GM19395 (cell line): ENCODE results near the gene ZNF423.

Experiments used
- ATAC-seq: cut with Tn5 transposase; IDR thresholded peaks from one replicate; pipeline ENCODE4 v1.9.1; 2021; ENCODE audit warnings: mild to moderate bottlenecking, moderate library complexity; ENCODE audit not compliant: unreplicated experiment

The ZNF423 gene

GRCh38 chr16:49849037-49849753 is 6.7 kb downstream of the ZNF423 start:
- ATAC-seq = no peak

GRCh38 chr16:49848530-49848929 is 7.4 kb downstream of the ZNF423 start:
- ATAC-seq = no peak

GRCh38 chr16:49846800-49847199 is 9.1 kb downstream of the ZNF423 start:
- no peak for ATAC-seq

GRCh38 chr16:49844359-49844758 is 11.6 kb downstream of the ZNF423 start:
- ATAC-seq = no peak

GRCh38 chr16:49843758-49844157 is 12.2 kb downstream of the ZNF423 start:
- ATAC-seq = no peak

GRCh38 chr16:49842972-49843371 is 12.9 kb downstream of the ZNF423 start:
- ATAC-seq = no peak

- no peak for ATAC-seq
Measured at GRCh38 chr16:49839017-49839825, 16.7 kb downstream of the ZNF423 start.

- ATAC-seq = no peak
Measured at GRCh38 chr16:49838441-49839016, 17.4 kb downstream of the ZNF423 start.

- ATAC-seq = no peak
Measured at GRCh38 chr16:49837688-49838410, 18.1 kb downstream of the ZNF423 start.

GRCh38 chr16:49836668-49837067 is 19.2 kb downstream of the ZNF423 start:
- no peak for ATAC-seq

- ATAC-seq = no peak
Measured at GRCh38 chr16:49836218-49836617, 19.7 kb downstream of the ZNF423 start.

GRCh38 chr16:49835161-49835777 is 20.6 kb downstream of the ZNF423 start:
- ATAC-seq = no peak

- ATAC-seq = no peak
Measured at GRCh38 chr16:49834531-49835151, 21.3 kb downstream of the ZNF423 start.

GRCh38 chr16:49833796-49834530 is 21.9 kb downstream of the ZNF423 start:
- no peak for ATAC-seq

GRCh38 chr16:49833085-49833484 is 22.8 kb downstream of the ZNF423 start:
- no peak for ATAC-seq

- no peak for ATAC-seq
Measured at GRCh38 chr16:49832177-49832576, 23.7 kb downstream of the ZNF423 start.

GRCh38 chr16:49830873-49831272 is 25.0 kb downstream of the ZNF423 start:
- ATAC-seq = no peak

GRCh38 chr16:49828533-49829267 is 27.2 kb downstream of the ZNF423 start:
- no peak for ATAC-seq

- no peak for ATAC-seq
Measured at GRCh38 chr16:49827805-49828438, 28.0 kb downstream of the ZNF423 start.
